Regular cardiac myocyte (primary cell): ENCODE measurements around the gene CIP2A. TPM values are rescaled to one million over a fixed set of nuclear protein-coding genes. Genes with fewer than 3 reads are reported as not detected.

Experiments used
- total RNA-seq: library from RNA; depleted of rRNA; stranded (reverse); fragments of >200 nt; gene quantifications from 2 replicates; pipeline ENCODE4 v1.2.3, GENCODE V29; 2014

CIP2A gene
- 7.0 and 37.6 TPM in 2 replicates for total RNA-seq

GRCh38 chr3:108589081-108589997 lies at the start of gene CIP2A, which contains the start of gene DZIP3:
Gene CIP2A (minus strand): TSS chr3:108589438. CDS start chr3:108589375, 63 bp downstream.
Gene DZIP3 (plus strand): TSS chr3:108589722. CDS start chr3:108605407, 15,685 bp downstream.

DNA sequence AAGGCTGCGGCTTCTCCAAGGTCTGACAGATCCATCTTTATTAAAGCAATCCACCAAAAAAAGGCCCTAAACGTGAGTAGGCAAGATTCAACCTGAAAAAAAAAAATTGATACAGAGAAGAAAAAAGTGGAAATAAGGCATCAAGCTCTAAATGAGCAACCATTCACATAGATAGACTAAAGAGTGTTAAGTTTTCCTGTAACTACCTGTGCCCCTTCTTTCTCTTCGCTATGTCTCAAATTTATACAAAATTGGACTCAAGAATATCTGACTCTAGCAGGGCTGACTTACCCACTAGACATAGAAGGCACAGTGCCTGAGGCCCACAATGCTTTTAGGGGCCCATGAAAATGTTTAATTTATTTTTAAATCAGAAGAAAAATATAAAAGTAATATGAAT lies 78.7 kb downstream of the CIP2A start, which contains the start of gene MYH15:
Gene MYH15 (minus strand): TSS at position 101 of the 400 bp plus-strand sequence. CDS start 66 bp downstream, at position 35.

Other genes with a start within 250 kb of the CIP2A start
- gene MYH15, start 78.8 kb downstream of the CIP2A start, total RNA-seq, result 0.77 and 1.1 TPM in 2 replicates
- gene DZIP3, start 284 bp upstream of the CIP2A start, total RNA-seq, result 10.0 and 11.6 TPM in 2 replicates
- gene RETNLB, start 168.0 kb upstream of the CIP2A start, total RNA-seq, result not detected in 2 replicates
- gene TRAT1, start 233.3 kb upstream of the CIP2A start, total RNA-seq, result not detected in 2 replicates